GM12892 (cell line): ENCODE data around the gene IL1RAP.

Experiments used
- DNase-seq: peaks from one replicate; pipeline ENCODE4 v3.0.0; 2011; ENCODE audit not compliant: insufficient read length
- FAIRE-seq: peaks from 2 replicates; lab custom pipeline; 2011; peaks lifted over from hg19 to GRCh38; lab: Jason Lieb, UNC
- POLR2A ChIP-seq: IDR thresholded peaks from 2 replicates; pipeline ENCODE4 v1.6.1; 2011; ENCODE audit warnings: low read depth, low read length, control low read depth
- POLR2AphosphoS5 ChIP-seq: IDR thresholded peaks from 2 replicates; pipeline ENCODE4 v1.6.1; 2011; ENCODE audit warnings: low read depth, low read length, control low read depth
- TAF1 ChIP-seq: IDR thresholded peaks from 2 replicates; pipeline ENCODE4 v1.6.1; 2011; ENCODE audit warnings: low read depth, mild to moderate bottlenecking, control low read depth, low read length, borderline replicate concordance

IL1RAP gene

GRCh38 chr3:190694335-190695001 lies 180.6 kb downstream of the IL1RAP start:
- DNase-seq (no peak), FAIRE-seq (no peak)
- no peak for TF ChIP-seq POLR2AphosphoS5
- TF ChIP-seq POLR2A = no peak
- TF ChIP-seq TAF1 = no peak

GRCh38 chr3:190695225-190695624 lies 181.3 kb downstream of the IL1RAP start:
- peak; percentile 33 for FAIRE-seq
- no peak for DNase-seq
- TF ChIP-seq TAF1 = no peak
- TF ChIP-seq POLR2A = no peak
- no peak for TF ChIP-seq POLR2AphosphoS5

- DNase-seq (no peak), FAIRE-seq (no peak)
- TF ChIP-seq TAF1 = no peak
- no peak for TF ChIP-seq POLR2A
- TF ChIP-seq POLR2AphosphoS5 = no peak
Measured at GRCh38 chr3:190695994-190696393, 182.1 kb downstream of the IL1RAP start.

GRCh38 chr3:190696777-190697501 lies 183.1 kb downstream of the IL1RAP start:
- FAIRE-seq (peak; percentile 9), DNase-seq (no peak)
- TF ChIP-seq TAF1 (no peak), POLR2AphosphoS5 (no peak), POLR2A (no peak)

- no peak for DNase-seq
- TF ChIP-seq POLR2A (no peak), TAF1 (no peak), POLR2AphosphoS5 (no peak)
- FAIRE-seq = no peak
Measured at GRCh38 chr3:190697502-190697830, 183.6 kb downstream of the IL1RAP start.

- FAIRE-seq = no peak
- no peak for TF ChIP-seq POLR2AphosphoS5
- TF ChIP-seq TAF1 = no peak
- TF ChIP-seq POLR2A = no peak
- no peak for DNase-seq
Measured at GRCh38 chr3:190697901-190698300, 184.0 kb downstream of the IL1RAP start.

GRCh38 chr3:190699776-190700175 lies 185.9 kb downstream of the IL1RAP start:
- TF ChIP-seq POLR2AphosphoS5 (no peak), TAF1 (no peak), POLR2A (no peak)
- FAIRE-seq (no peak), DNase-seq (no peak)

GRCh38 chr3:190701096-190701532 lies 187.2 kb downstream of the IL1RAP start:
- FAIRE-seq (no peak), DNase-seq (no peak)
- no peak for TF ChIP-seq POLR2AphosphoS5
- TF ChIP-seq POLR2A = no peak
- no peak for TF ChIP-seq TAF1

GRCh38 chr3:190706582-190706981 lies 192.7 kb downstream of the IL1RAP start:
- TF ChIP-seq TAF1 = no peak
- TF ChIP-seq POLR2AphosphoS5 = no peak
- TF ChIP-seq POLR2A = no peak
- no peak for DNase-seq
- no peak for FAIRE-seq
